Body of pancreas (tissue), 4 donors: Measurements from ENCODE around the gene LIN52. TPM values are rescaled to one million over a fixed set of nuclear protein-coding genes. Genes with fewer than 3 reads are reported as not detected.

Experiments
- ATAC-seq: fragments of 150-250 bp; one replicate; pipeline ENCODE4 v1.9.1; 2016
- DNase-seq, 4 donors: peaks; one replicate each; pipeline ENCODE4 v3.0.0-alpha.2; 2019
- H3K27ac ChIP-seq, 4 donors: fragments of 200-600 bp; sonication (generic); 1 replicate in 3 of 4; 2 replicates in 1 of 4; pipeline versions ENCODE4 v1.5.1 to v1.6.1; 2016 to 2019; ENCODE audit warnings: mild to moderate bottlenecking in 1 of 4, mixed read lengths in 1 of 4, moderate library complexity in 1 of 4
- H3K27me3 ChIP-seq, 2 donors: fragments of 200-600 bp; sonication (generic); one replicate each; pipeline ENCODE4 v1.6.0; 2016; ENCODE audit warnings: mild to moderate bottlenecking in 1 of 2
- H3K36me3 ChIP-seq, 2 donors: fragments of 200-600 bp; sonication (generic); replicated peaks in 1 of 2; 2 replicates each; pipeline ENCODE4 v1.5.1; 2016; ENCODE audit warnings: low read depth in 2 of 2; ENCODE audit not compliant: insufficient read depth in 1 of 2
- H3K4me1 ChIP-seq: fragments of 200-600 bp; sonication (generic); one replicate; pipeline ENCODE4 v1.6.0; 2016
- H3K4me3 ChIP-seq, 2 donors: fragments of 200-600 bp; sonication (generic); 1 replicate in 1 of 2; 2 replicates in 1 of 2; pipeline ENCODE4 v1.5.1; 2016 to 2019
- H3K9me3 ChIP-seq, 3 donors: fragments of 200-600 bp; sonication (generic); 1 replicate in 2 of 3; 2 replicates in 1 of 3; pipeline ENCODE4 v1.5.1; 2016
- POLR2A ChIP-seq, 3 donors: fragments of 450-650 bp; IDR thresholded peaks; one replicate each; pipeline ENCODE4 v1.6.1; 2016; ENCODE audit warnings: antibody characterized with exemption in 3 of 3, mild to moderate bottlenecking in 2 of 3
- WGBS, 2 donors: methylation state at CpG; one replicate each; pipeline ENCODE4 v1.1.5; 2017; 5-methylcytosine and 5-hydroxymethylcytosine counted together
- intact Hi-C: fragments of 100-400 bp; cut with DNase I; formaldehyde crosslinking; loops from one replicate; pipeline ENCODE4 v1.15.1; 2023
- total RNA-seq, 2 donors: library from RNA; depleted of rRNA; stranded (reverse); fragments of >200 nt; gene quantifications; one replicate each; pipeline ENCODE4 v1.1.0, GENCODE V29; 2016
- TF ChIP-seq, protein P1 (sequence below), 7 experiments: fragments of 450-650 bp in 4 of 7; fragments of 200-600 bp in 3 of 7; sonication (generic) in 3 of 7; IDR thresholded peaks; one replicate each; pipeline ENCODE4 v1.5.1; 2016 to 2019; ENCODE audit warnings: antibody characterized with exemption in 7 of 7

Gene LIN52
- total RNA-seq, 2 donors from 2014 or later: 3.9 to 4.6 TPM

DNA sequence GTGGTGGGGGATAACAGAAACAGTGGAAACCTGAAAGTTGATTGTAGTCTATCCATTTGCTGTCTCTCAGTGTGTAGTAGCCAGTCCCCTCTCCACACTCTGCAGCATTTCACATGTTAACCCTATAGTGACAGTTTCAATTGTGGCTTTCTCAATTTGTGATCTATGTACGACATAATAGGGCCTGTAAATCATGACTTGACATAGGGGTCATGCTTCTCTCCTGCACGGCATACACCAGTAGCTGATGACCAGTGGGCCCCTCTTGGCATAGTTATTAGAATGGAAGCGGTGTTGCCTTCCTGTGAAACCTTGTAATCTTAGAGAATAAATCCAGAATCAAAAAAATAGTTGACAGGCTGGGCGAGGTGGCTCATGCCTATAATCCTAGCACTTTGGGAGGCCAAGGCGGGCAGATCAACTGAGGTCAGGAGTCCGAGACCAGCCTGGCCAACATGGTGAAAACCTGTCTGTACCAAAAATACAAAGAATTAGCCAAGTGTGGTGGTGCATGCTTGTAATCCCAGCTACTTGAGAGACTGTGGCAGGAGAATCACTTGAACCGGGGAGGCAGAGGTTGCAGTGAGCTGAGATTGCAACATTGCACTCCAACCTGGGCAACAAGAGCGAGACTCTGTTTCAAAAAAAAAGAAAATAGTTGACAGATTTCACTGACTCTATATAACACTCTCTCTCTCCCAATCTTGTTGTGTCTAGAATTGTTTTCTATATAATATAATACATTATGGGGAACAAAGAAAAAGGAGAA, 109.9 kb downstream of the LIN52 start:
- intact Hi-C loops: no loop called here
- no peak for ATAC-seq
- 94 to 96% methylated on average over 8 of the region's 8 CpGs for WGBS, 2 donors

DNA sequence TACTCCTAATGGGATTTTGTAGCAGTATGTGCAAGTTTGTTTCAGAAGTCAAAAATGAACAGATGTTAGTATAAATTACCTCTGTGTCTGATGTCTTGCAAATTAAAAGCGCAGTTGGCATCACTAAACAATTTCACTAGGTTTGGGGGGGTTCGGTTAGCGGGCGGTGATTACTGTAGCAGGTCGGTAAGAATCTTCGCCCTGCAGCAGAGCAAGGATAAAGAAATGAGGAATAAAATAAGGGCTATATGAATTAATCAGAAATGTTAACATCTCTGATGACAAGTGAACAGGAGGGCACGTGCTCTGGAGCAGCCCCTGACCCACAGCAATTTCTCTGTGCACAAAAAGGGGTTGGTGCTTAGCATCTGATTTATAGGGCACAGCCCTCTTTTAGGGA, 110.9 kb downstream of the LIN52 start:
- TF ChIP-seq POLR2A (IDR thresholded peaks at IDR 0.05): no peak
- TF ChIP-seq, protein P1, sequence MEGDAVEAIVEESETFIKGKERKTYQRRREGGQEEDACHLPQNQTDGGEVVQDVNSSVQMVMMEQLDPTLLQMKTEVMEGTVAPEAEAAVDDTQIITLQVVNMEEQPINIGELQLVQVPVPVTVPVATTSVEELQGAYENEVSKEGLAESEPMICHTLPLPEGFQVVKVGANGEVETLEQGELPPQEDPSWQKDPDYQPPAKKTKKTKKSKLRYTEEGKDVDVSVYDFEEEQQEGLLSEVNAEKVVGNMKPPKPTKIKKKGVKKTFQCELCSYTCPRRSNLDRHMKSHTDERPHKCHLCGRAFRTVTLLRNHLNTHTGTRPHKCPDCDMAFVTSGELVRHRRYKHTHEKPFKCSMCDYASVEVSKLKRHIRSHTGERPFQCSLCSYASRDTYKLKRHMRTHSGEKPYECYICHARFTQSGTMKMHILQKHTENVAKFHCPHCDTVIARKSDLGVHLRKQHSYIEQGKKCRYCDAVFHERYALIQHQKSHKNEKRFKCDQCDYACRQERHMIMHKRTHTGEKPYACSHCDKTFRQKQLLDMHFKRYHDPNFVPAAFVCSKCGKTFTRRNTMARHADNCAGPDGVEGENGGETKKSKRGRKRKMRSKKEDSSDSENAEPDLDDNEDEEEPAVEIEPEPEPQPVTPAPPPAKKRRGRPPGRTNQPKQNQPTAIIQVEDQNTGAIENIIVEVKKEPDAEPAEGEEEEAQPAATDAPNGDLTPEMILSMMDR (IDR thresholded peaks at IDR 0.05): no peak
- intact Hi-C loops: no loop called here
- 94 to 99% methylated on average over 7 of the region's 7 CpGs for WGBS, 2 donors

More for the DNA sequence above, 109.9 kb downstream of the LIN52 start:
- no peaks in the 10 kb centered on the region for H3K9me3 ChIP-seq
- H3K4me3 ChIP-seq: no peak overlapping the region
- H3K36me3 ChIP-seq: no peaks in the 10 kb centered on the region
- no peaks in the 10 kb centered on the region for H3K27me3 ChIP-seq
- no peaks in the 10 kb centered on the region for H3K4me1 ChIP-seq
- no peak for TF ChIP-seq POLR2A (IDR thresholded peaks at IDR 0.05)
- TF ChIP-seq, protein P1 (IDR thresholded peaks at IDR 0.05): no peak
- H3K27ac ChIP-seq: no peak overlapping the region
- DNase-seq: no peak

DNA sequence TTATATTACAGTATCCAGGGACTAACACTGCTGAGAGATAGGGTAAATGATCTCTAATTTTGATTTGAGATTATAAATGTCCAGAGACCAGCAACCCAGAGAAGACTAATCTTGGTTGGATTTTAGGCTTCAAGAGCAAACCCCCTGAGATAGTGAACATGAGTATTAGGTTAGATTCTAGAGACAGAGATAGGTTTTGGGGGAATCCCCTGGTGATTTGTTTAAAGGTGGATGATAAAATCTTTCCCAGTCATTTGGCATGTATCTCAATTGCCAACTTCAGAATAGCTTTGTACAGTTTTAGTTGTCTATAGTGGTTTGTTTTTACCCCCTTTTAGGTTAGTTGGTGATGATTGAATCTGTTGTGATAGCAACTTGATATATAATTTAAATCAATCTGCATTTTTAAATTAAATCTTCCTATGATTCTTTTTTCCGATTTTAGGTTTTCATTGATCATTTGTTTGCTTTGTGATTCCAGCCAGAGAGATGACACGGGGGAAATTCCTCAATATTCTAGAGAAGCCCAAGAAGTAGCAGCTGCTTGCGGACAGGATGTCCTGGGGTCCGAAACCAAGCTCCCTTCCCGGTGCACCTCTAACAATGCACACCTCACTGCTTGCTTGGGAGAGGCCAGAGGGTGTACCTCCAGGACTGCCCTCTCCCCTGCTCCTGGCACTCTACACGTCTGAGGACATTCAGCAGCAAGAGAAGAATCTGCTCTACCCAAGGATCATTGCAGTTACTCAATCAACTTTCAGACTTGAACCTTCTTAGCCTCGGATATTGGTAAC, 113.9 kb downstream of the LIN52 start:
- H3K27ac ChIP-seq: no peak overlapping the region
- intact Hi-C loops: no loop called here
- H3K27me3 ChIP-seq: no peaks in the 10 kb centered on the region
- TF ChIP-seq, protein P1 (IDR thresholded peaks at IDR 0.05): no peak
- TF ChIP-seq POLR2A (IDR thresholded peaks at IDR 0.05): no peak
- DNase-seq (no peak), ATAC-seq (no peak)
- H3K4me1 ChIP-seq: no peaks in the 10 kb centered on the region
- no peak overlapping the region for H3K4me3 ChIP-seq
- no peaks in the 10 kb centered on the region for H3K36me3 ChIP-seq
- whole genome bisulfite sequencing, 2 donors: 81 to 87% methylated on average over 7 of the region's 7 CpGs
- no peaks in the 10 kb centered on the region for H3K9me3 ChIP-seq

More for the DNA sequence above, 110.9 kb downstream of the LIN52 start:
- H3K36me3 ChIP-seq: no peaks in the 10 kb centered on the region
- no peak for DNase-seq
- no peaks in the 10 kb centered on the region for H3K4me1 ChIP-seq
- no peaks in the 10 kb centered on the region for H3K9me3 ChIP-seq
- H3K4me3 ChIP-seq: no peak overlapping the region
- no peak overlapping the region for H3K27ac ChIP-seq
- no peak for ATAC-seq
- no peaks in the 10 kb centered on the region for H3K27me3 ChIP-seq

DNA sequence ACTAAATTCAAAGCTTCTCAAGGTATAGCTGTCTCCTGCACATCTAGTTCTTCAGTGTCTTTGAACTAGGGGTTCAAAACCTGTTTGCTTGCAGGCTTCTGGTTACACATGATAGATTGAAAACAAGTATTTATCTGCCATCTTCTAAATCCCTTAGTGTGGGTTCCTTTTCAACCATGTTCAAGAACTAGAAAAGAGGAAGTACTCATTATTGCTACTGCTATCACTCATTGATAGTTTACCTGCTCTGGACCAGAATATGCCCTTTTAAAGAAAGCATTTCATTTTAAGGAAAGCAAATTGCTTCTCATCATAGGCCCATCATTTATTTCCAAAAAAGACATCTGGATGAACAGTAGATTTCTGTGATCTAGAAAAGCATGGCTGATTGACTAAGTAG, 117.4 kb downstream of the LIN52 start:
- no peak for TF ChIP-seq POLR2A (IDR thresholded peaks at IDR 0.05)
- TF ChIP-seq, protein P1 (IDR thresholded peaks at IDR 0.05): no peak
- no peaks in the 10 kb centered on the region for H3K4me1 ChIP-seq
- H3K36me3 ChIP-seq: no peaks in the 10 kb centered on the region
- H3K4me3 ChIP-seq: no peak overlapping the region
- no peaks in the 10 kb centered on the region for H3K9me3 ChIP-seq
- DNase-seq: no peak
- intact Hi-C loops: no loop called here
- no peak overlapping the region for H3K27ac ChIP-seq
- H3K27me3 ChIP-seq: no peaks in the 10 kb centered on the region
- no peak for ATAC-seq
